GM20000 (cell line): ENCODE measurements around the gene TEX12.

Experiments used
- DNase-seq: peaks from one replicate; pipeline ENCODE4 v3.0.0; 2012; ENCODE audit warnings: low spot score
- CTCF ChIP-seq: IDR thresholded peaks from 2 replicates; pipeline ENCODE4 v1.5.1; 2012; ENCODE audit warnings: mild to moderate bottlenecking, control low read depth; ENCODE audit errors: extremely low read depth, missing control alignments

Gene TEX12

DNA sequence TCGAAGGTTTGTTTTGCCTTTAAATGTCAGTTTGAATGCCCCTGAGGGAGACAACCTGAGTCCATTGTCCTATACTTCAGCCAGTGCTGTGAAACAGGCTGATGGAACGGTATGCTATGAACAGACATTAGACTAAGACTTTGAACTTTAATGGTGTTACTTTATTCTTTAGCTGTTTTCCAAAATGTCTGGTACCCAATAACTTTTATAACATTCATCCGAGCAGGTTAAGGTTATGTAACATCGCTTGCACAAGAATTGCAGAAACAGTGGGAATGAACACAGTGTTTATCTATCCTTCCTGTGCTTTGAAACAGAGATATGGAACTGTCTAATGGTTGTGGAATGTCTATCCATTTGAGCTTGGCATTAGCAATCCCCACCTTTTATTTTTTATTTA, 46.6 kb downstream of the TEX12 start:
- DNase-seq, result no peak
- no peak for TF ChIP-seq CTCF

DNA sequence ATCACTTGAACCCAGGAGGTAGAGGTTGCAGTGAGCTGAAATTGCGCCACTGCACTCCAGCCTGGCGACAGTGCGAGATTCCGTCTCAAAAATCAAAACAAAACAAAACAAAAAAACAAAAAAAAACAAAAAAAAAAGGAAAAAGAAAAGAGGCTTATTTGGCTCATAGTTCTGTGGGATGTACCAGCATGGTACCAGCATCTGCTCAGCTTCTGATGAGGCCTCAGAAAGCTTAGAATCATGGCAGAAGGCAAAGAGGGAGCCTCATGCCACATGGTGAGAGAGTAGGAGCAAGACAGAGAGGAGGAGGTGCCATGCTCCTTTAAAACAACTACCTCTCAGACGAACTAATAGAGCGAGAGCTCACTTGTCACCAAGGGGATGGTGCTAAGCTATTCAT, 48.4 kb downstream of the TEX12 start:
- no peak for TF ChIP-seq CTCF
- no peak for DNase-seq

- DNase-seq, result no peak
- no peak for TF ChIP-seq CTCF
Measured at GRCh38 chr11:112216561-112217105, 49.5 kb downstream of the TEX12 start.

DNA sequence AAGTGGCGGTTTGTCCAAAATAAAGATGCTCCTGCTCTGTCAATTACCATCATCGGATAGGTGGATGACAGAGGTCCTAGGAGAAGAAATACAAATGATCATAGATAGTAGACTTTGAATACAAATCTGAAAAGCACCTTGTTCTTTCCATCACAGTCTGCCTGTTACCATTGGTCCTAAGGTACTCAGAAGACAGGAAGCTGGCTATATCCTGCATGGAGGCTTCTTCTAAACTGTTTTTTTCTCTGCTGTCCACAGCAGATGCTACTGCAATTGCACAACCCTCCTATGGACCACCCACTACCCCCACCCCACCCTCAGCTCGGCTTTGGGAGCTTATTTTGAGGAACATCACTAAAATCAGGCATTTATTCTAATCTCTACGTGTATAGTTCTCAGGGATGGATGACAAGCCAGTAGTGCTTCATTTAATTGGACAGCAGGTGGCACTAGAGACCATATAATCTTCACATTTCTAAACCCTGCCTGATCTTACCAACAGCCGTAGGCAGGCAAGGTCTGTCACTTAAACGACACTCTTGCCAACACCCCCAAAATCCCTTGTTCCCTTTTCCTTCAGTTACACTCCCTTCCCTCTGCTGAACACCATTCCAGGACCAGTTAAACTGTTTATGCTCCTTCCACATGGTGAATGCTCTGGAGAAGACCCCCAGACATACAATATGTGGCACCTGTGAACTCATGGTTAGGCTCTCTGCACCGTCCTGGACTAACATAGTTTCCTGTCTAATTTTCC, 52.5 kb downstream of the TEX12 start:
- DNase-seq, result peak; percentile 80
- peak; percentile 67 for TF ChIP-seq CTCF

DNA sequence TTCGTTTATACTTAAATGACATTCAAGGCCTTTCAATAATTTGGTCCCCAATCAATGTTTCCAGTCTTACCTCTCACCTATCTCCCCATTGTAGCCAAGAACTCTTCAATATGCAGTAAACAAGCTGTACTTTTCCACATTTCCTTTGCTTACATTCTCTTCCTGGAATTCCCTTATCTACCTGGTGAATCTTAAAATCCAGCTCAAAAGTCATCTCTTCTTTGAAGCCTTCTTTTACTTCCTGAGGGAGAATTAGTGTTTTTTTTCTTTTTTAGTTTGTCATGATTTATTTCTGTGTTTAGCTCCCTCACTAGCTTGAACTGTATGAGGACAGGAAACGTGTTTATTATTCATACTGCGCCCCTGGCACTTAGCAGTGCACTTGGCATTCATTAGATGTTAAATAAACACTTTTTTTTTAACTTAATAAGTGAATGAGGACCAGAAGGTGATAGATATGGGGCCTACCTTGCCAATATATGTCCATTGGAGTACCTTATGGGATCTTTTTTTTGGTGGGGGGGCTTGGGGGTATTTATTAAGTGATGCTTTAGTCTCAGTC, 54.2 kb downstream of the TEX12 start:
- no peak for DNase-seq
- no peak for TF ChIP-seq CTCF
